Karpas-422 (cell line): ENCODE measurements around the gene MRPS18A. TPM values are rescaled to one million over a fixed set of nuclear protein-coding genes. Genes with fewer than 3 reads are reported as not detected.

Experiments
- total RNA-seq: library from RNA; depleted of rRNA; stranded (reverse); fragments of >200 nt; shearing (Covaris generic); gene quantifications from 2 replicates; pipeline ENCODE4 v1.2.3, GENCODE V29; 2014; ENCODE audit warnings: low replicate concordance; rRNA removed

MRPS18A gene
- total RNA-seq, 1 experiment from 2014 or later = 53.2 TPM

Other genes starting within 250 kb of the MRPS18A start
- 1.5 and 3.1 TPM in 2 replicates for gene DLK2, start 232.2 kb downstream of the MRPS18A start, total RNA-seq
- 16.3 and 17.3 TPM in 2 replicates for gene TJAP1, start 210.2 kb downstream of the MRPS18A start, total RNA-seq
- gene LRRC73, start 177.4 kb downstream of the MRPS18A start, total RNA-seq = 0.19 and 0.69 TPM in 2 replicates
- 50.3 and 66.7 TPM in 2 replicates for gene YIPF3, start 170.9 kb downstream of the MRPS18A start, total RNA-seq
- gene POLR1C, start 170.7 kb downstream of the MRPS18A start, total RNA-seq = 50.0 and 59.4 TPM in 2 replicates
- 57.9 and 61.2 TPM in 2 replicates for gene XPO5, start 111.8 kb downstream of the MRPS18A start, total RNA-seq
- 10.3 and 15.4 TPM in 2 replicates for gene POLH, start 111.6 kb downstream of the MRPS18A start, total RNA-seq
- gene GTPBP2, start 58.5 kb downstream of the MRPS18A start, total RNA-seq = 70.3 and 72.3 TPM in 2 replicates
- 28.5 and 32.2 TPM in 2 replicates for gene MAD2L1BP, start 52.0 kb downstream of the MRPS18A start, total RNA-seq
- gene RSPH9, start 42.8 kb downstream of the MRPS18A start, total RNA-seq = not detected in 2 replicates
- 146 and 217 TPM in 2 replicates for gene VEGFA, start 82.4 kb upstream of the MRPS18A start, total RNA-seq